22Rv1 (cell line): Measurements from ENCODE around the gene DOCK11.

Experiments used
- CTCF ChIP-seq: fragments of 450-650 bp; IDR thresholded peaks from 2 replicates; pipeline ENCODE4 v1.5.1; 2017; ENCODE audit warnings: mild to moderate bottlenecking
- ZFX ChIP-seq: fragments of 450-650 bp; IDR thresholded peaks from 2 replicates; pipeline ENCODE4 v1.6.1; 2017; ENCODE audit warnings: antibody characterized with exemption, borderline replicate concordance

GRCh38 chrX:118718737-118719136, 223.1 kb downstream of the DOCK11 start:
- TF ChIP-seq CTCF: no peak
- TF ChIP-seq ZFX: no peak
